Measurements from ENCODE around the gene TNIK.

DNA sequence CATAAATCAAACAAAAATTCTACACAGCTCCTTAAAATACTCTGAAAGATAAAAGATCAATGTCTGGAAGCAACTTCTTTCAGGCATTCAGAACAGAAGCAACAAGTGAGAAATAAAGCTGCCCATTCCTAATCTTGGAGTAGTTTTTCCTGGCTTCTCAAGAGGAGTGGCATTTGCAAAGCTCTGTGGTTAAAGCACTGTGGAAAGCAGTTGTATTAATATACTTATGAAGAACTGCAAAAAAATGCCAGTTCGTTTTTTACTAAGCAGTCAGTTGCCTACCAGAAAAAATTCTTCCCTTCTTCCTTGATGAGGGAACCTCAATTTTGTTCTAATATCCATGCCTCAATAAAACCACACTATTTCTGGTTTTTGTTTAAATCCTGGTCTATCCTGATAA, 197.8 kb downstream of the TNIK start:
- TF ChIP-seq EZH2phosphoT487 (IDR thresholded peaks at IDR 0.05; ENCODE audit: borderline replicate concordance, low read length), result no peak
- no peak for TF ChIP-seq CTCF (IDR thresholded peaks at IDR 0.05; ENCODE audit: low read depth, low read length, poor library complexity, severe bottlenecking)

All from DOHH2 (cell line).